SKM-1 treated with dmso at 0.1 percent for 144 hours (cell line): Measurements from ENCODE around the gene ATP7B.

ENCODE experiments used
- DNase-seq: peaks from one replicate; lab custom pipeline; 2025; ENCODE audit not compliant: unreplicated experiment; lab: John Stamatoyannopoulos, UW

The ATP7B gene

DNA sequence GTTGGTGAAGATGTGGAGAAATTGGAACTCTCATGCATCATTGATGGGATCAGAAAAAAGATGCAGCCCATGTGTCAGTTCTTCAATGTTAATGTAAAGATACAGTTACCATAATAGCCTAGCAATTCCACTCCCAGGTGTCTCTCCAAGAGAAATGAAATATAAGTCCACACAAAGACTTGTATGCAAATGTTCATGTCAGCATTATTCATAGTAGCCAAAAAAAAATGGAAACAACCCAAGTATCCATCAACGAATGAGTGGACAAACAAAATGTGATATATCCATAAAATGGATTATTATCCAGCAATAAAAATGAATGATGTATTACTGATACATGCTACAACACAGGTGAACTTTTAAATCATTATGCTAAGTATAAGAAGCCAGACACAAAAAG is 110.8 kb downstream of the ATP7B start:
- DNase-seq: no peak

DNA sequence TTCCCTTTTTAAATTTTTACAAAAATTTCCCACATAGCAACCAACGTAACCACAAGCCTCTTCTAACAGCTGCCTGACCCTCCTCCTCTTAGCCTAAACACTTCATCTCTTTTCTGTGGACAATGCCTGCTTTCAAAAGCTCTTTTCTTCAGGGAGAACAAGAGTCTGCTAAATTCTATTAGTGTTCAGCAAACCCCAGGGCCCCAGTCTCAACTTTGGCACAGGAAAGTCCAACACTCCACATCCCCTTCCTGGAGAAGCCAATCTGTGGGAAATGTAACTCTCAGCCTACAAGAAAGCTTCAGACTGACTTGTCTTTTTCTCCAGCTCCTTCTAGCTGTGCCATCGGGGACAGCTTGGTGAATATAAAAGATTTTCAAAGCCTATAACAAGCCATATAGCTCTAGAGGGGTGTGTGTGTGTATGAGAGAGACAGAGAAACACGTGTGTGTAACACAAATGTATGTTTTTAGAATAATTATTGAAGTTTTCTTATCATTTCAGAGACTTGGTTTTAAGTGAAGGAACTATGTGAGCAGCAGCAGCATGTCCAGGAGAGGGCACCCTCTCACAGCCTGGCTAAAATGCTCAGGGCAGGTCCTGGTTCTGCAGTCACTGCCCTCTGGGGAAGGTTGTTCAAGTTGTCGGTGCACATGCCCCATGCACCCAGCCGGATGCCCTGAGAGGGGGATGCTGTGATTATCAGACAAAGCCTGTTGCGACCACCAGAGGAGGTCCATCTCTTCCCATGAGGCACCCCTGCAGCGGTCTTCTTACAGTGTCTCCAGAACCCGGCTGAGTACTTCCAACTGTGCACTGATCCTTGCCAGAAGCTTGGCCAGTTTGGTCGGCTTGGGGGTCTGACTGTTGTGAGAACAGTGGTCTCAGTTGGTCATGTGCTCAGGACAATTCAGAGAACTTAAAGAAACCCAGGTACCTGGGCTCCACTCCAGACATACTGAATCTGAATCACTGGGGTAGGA is 115.1 kb downstream of the ATP7B start:
- DNase-seq: peak; percentile 39

DNA sequence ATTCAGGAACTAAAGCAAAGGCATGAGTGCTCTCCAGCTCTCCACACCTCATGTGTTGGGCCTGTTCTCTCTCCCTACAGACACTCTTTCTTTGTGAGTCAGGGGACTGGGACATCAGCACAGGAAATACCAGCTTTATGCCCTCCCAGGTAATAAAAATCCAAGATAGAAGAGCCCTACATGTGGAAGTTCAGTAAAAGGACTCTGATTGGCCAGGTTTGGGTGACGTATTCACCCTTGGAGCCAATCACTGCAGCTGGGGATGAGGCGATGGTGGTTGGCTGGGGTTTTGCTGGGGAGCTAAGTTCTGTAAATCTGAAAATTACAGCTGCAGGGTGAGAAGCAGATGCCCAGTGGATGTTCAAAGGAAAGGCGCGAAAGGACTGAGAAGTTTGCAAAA is 117.0 kb downstream of the ATP7B start:
- no peak for DNase-seq

DNA sequence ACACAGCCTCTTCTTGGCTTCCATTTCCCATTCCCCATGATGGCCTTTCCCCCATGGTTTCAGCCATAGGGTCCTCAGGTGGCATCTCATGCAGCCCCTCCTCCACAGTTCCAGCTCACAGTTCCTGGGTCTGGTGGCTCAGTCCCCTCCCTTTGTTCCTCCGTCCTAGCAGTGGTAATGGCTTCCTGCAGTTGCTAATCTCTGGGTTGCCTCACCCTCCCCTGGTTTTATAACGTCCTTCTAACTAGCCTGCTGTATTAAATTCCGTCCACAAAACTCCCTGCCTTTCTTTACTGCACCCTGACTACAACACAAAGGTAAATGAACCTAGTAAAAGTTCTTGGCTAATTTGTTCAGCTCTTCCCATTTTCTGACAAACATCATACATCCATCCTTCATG is 118.6 kb downstream of the ATP7B start:
- DNase-seq: no peak

DNA sequence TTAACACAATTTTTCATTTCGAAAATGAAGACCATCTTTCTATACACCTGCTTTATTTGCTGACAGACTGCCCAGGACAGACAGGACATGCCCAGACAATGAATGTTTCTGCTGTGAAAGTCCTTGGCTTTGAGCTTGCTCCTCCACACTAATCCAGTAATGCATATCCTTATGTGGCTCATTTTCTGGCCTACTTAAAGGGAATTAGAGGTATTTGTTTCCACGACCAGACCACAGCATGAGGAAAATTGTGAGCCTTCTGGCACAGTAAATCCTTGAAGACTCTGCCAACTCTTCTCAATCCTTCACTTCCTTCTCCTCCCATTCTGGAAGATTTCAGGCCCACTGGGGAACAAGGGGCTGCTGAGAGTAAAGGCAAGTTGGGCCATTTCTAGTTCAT is 123.8 kb downstream of the ATP7B start:
- no peak for DNase-seq

- DNase-seq: no peak
Observed at GRCh38 chr13:51885651-51886050, 125.6 kb downstream of the ATP7B start.

DNA sequence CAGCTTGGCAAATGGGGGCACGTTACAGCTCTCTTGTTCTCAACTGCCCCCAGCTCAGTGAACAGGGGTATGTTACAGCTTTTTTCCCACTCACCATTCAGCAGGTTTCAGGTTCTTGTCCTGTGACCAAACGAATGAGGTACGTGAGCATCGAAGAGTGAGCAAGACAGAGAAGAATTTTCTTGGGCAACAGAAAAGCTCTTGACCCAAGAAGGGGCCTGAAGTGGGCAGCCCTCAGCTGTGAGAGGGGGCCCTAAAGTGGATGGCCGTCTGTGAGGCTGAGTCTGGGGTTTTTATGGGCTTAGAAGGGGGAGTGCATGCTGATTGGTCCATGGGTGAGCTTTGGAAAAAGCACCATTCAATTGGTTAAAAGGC is 128.0 kb downstream of the ATP7B start:
- DNase-seq: no peak
